Measurements from ENCODE around the gene CCND1.

DNA sequence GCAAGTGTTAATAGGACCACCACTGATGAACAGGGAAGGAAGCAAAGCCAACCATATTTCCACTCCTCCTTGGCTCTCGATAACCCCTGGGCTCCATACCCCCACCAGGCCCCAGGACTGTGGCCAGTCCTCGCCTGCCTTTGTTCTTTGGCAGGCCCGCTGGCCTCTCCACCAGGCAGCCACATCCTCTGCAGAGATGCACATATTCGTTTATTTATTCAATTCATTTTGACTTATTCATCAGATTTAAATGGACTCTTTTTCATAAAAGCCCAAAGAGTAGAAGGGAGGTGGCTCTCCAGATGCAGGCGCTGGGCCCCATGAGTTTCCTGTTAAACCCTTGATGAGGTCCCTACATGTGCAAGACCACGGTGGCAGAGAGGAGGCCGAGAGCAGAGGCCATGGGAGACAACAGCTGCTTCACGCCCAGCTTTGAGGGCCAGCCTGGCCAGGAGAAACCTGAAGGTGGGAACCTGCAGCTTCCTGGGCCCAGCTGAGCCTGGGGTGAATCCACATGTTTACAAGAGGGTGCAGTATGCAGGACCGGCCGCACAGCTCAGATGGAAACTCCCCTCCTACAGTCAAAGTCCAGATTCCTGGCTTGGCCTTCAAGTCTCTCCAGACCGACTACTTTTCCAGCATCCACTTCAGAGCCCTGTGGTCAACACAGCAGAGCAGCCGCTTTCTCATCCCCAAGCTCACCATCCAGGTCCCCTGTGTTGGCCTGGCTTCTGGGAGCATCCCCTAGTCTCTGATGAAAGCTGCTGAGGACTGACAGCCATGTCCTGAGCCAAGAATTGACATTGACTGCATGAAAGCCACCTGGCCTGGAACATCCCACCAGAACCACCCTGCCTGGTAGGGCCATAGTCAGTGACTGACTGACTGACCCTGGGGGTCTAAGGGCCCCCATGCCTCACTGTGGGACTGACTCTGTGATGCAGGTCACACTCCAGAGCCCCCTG, 39.7 kb upstream of the CCND1 start:
- TF ChIP-seq POLR2A (IDR thresholded peaks at IDR 0.05; ENCODE audit: low read length): no peak
- TF ChIP-seq GATA1 (IDR thresholded peaks at IDR 0.05; ENCODE audit: low read depth, low read length): no peak

Measured in erythroblast (primary cell).